Measurements from ENCODE around the gene PKP3. TPM values are rescaled to one million over a fixed set of nuclear protein-coding genes. Genes with fewer than 3 reads are reported as not detected.

PKP3 gene
- total RNA-seq, 1 donor from 2014 or later: 0.85 TPM

DNA sequence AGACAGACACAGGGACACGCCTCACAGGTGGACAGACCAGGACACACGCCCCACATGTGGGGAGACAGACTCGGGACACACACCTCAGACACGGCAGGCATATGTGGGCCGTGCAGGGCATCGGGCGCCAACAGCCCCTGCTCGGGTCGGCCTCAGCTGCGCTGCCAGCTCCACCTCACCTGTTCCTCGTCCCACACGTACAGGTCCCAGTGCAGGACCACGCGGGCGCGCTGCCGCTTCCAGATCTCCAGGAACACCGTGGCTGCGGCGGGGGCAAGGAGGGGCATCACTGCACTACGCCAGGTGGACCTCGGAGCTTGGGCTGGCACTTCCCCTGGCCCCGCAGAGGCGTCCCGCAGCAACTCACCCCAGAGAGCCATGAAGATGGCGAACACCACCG is 35.4 kb downstream of the PKP3 start:
- no peak overlapping the region for H3K4me3 Mint-ChIP-seq (ENCODE audit: unreplicated experiment)
- no peak overlapping the region for H3K27ac Mint-ChIP-seq (ENCODE audit: unreplicated experiment)
- peaks cover 2% of the 10 kb centered on the region for H3K36me3 Mint-ChIP-seq (ENCODE audit: low read depth)
- TF ChIP-seq, protein P1, sequence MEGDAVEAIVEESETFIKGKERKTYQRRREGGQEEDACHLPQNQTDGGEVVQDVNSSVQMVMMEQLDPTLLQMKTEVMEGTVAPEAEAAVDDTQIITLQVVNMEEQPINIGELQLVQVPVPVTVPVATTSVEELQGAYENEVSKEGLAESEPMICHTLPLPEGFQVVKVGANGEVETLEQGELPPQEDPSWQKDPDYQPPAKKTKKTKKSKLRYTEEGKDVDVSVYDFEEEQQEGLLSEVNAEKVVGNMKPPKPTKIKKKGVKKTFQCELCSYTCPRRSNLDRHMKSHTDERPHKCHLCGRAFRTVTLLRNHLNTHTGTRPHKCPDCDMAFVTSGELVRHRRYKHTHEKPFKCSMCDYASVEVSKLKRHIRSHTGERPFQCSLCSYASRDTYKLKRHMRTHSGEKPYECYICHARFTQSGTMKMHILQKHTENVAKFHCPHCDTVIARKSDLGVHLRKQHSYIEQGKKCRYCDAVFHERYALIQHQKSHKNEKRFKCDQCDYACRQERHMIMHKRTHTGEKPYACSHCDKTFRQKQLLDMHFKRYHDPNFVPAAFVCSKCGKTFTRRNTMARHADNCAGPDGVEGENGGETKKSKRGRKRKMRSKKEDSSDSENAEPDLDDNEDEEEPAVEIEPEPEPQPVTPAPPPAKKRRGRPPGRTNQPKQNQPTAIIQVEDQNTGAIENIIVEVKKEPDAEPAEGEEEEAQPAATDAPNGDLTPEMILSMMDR (IDR thresholded peaks at IDR 0.05): no peak
- H3K9me3 Mint-ChIP-seq (ENCODE audit: low read depth): peaks cover 8% of the 10 kb centered on the region
- no peaks in the 10 kb centered on the region for H3K4me1 Mint-ChIP-seq (ENCODE audit: low read depth)
- H3K27me3 Mint-ChIP-seq (ENCODE audit: low read depth): peaks cover 20% of the 10 kb centered on the region
- no peak for DNase-seq (ENCODE audit: low spot score)

DNA sequence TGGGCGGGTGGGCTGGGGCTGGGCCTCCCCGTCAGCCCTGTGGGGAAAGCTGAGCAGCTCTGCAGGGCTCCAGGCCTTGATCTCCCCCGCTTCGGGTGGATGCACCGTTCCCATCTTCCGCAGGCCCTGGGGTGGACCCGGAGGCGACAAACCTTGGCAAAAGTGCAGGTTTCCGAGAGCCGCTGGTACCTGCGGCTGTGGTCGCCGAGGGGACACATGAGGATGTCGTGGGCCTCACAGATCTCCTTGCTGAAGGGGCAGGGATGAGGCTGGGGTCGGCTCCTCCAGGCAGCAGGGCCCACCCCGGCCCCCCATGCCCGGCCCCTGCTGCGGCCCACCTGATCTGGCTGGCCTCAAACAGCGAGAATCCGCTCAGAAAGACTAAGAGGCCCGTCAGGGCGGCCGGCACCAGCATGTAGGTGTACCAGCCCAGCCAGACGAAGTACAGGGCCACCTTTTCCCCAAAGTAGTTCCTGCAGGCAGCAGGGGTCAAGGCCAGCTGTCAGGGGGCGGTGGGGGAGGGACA is 36.0 kb downstream of the PKP3 start:
- Mint-ChIP-seq H3K4me1 (ENCODE audit: low read depth) (no peaks in the 10 kb centered on the region), H3K27ac (ENCODE audit: unreplicated experiment) (no peak overlapping the region), H3K4me3 (ENCODE audit: unreplicated experiment) (no peak overlapping the region), H3K9me3 (ENCODE audit: low read depth) (peaks cover 4% of the 10 kb centered on the region), H3K27me3 (ENCODE audit: low read depth) (peaks cover 15% of the 10 kb centered on the region), H3K36me3 (ENCODE audit: low read depth) (peaks cover 2% of the 10 kb centered on the region)
- TF ChIP-seq, protein P1 (IDR thresholded peaks at IDR 0.05): no peak
- no peak for DNase-seq (ENCODE audit: low spot score)

DNA sequence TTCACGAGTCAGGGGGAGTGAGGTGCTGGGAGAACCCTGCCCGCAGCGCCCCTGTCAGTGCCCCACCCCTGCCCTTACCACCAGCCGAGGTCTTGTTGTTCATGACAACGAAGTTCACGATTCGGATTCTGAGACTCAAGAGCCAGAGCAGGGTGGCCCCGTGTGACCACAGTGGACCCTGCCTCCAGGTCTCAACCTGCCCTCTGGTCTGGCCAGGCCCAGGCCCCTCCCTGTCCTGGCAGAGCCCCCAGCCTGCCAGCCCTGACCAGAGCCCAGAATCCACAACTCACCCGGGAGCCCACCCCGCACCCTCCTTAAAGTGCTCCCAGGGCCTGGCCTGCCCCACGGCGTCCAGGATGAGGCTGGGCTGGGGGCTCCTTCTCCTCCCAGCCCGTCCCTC is 37.9 kb downstream of the PKP3 start:
- Mint-ChIP-seq H3K4me3 (ENCODE audit: unreplicated experiment) (no peak overlapping the region), H3K27me3 (ENCODE audit: low read depth) (peaks cover 11% of the 10 kb centered on the region), H3K36me3 (ENCODE audit: low read depth) (no peaks in the 10 kb centered on the region), H3K4me1 (ENCODE audit: low read depth) (no peaks in the 10 kb centered on the region), H3K9me3 (ENCODE audit: low read depth) (no peaks in the 10 kb centered on the region), H3K27ac (ENCODE audit: unreplicated experiment) (no peak overlapping the region)
- TF ChIP-seq, protein P1 (IDR thresholded peaks at IDR 0.05): no peak
- no peak for DNase-seq (ENCODE audit: low spot score)

DNA sequence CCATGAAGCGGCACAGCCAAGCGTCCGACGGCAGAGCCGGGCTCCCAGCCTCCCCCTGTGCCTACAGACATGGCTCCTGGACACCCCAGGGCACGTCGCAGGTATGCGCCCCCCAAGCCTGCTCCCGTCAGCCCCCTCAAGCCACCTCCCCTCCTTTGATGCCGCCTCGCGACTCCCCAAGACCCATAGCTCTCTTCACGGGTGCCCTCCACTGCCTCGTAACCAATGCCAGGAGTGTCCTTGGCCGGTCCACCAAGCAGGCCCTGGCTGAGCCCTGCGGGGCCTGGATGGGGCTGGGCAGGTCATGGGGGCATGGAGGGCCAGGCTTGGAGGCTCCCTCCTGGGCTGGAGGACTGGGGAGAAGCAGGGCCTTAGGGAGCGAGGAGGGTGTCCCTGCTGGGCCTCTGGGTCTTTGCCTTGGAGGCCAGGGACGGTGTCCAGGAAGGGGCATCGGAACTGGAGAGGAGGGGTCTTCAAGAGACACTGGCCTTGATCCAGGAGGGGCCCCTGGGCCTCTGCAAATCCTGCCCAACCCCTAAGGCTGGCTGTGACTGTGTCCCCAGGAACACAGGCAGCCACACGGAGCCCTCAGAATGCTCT is 38.6 kb downstream of the PKP3 start:
- TF ChIP-seq, protein P1 (IDR thresholded peaks at IDR 0.05): no peak
- Mint-ChIP-seq H3K4me3 (ENCODE audit: unreplicated experiment) (no peak overlapping the region), H3K4me1 (ENCODE audit: low read depth) (no peaks in the 10 kb centered on the region), H3K27me3 (ENCODE audit: low read depth) (peaks cover 9% of the 10 kb centered on the region), H3K9me3 (ENCODE audit: low read depth) (no peaks in the 10 kb centered on the region), H3K36me3 (ENCODE audit: low read depth) (no peaks in the 10 kb centered on the region), H3K27ac (ENCODE audit: unreplicated experiment) (no peak overlapping the region)
- DNase-seq (ENCODE audit: low spot score): no peak

DNA sequence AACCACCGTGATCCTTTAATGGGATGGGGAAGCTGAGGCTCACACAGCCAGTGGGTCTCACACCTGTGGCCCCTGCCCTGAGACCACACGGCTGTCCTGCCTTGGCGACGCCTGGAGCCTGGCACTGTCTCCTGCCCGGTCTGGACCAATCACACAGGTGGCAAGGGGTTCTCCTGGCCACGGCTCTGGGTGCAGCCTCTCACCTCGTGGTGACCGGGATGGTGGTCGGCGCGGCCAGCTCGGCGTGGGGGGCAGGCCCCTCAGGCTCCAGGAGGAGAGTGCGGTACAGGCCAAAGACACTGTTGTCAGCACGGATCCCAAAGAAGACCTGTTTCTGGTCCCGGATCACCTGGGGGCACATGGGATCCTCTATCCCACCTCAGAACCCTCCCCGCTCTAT is 39.1 kb downstream of the PKP3 start:
- H3K27ac Mint-ChIP-seq (ENCODE audit: unreplicated experiment): no peak overlapping the region
- no peaks in the 10 kb centered on the region for H3K4me1 Mint-ChIP-seq (ENCODE audit: low read depth)
- H3K27me3 Mint-ChIP-seq (ENCODE audit: low read depth): peaks cover 8% of the 10 kb centered on the region
- no peak for DNase-seq (ENCODE audit: low spot score)
- TF ChIP-seq, protein P1 (IDR thresholded peaks at IDR 0.05): no peak
- no peak overlapping the region for H3K4me3 Mint-ChIP-seq (ENCODE audit: unreplicated experiment)
- no peaks in the 10 kb centered on the region for H3K36me3 Mint-ChIP-seq (ENCODE audit: low read depth)
- H3K9me3 Mint-ChIP-seq (ENCODE audit: low read depth): no peaks in the 10 kb centered on the region

Data from chondrocyte (in vitro differentiated cells).